Fibroblast of upper back skin (primary cell): Measurements from ENCODE around the gene KIAA1586.
"Not testable (repeated sequence)": the region's sequence is repeated elsewhere in the genome, so short reads cannot be mapped to it uniquely, and the experiment has no call there.

Source experiments
- DNase-seq: peaks from one replicate; pipeline ENCODE4 v3.0.0-alpha.2; 2013

Gene KIAA1586

GRCh38 chr6:57046332-57047256 is at the start of gene KIAA1586:
KIAA1586 (plus strand) TSS chr6:57046693; CDS start chr6:57046756, 63 bp downstream.
- DNase-seq = peak; percentile 88

DNA sequence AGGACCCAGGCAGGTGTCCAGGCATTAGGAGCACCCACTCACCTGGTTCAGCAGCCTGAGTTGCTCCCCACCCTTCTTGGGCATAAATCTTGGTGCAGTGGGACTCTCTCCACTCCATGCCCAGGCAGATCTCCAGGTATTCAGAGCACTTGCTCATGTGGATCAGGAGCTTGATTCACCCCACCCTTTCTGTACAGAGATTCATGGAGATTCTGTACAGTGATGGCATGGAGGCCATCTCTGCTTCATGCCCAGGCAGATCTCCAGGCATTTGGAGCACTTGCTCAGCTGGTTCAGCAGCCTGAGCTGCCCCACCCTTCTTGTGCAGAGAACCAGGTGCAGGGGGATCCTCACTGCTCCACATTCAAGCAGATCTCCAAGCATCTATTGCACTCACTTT is 47.4 kb upstream of the KIAA1586 start:
- no peak for DNase-seq

DNA sequence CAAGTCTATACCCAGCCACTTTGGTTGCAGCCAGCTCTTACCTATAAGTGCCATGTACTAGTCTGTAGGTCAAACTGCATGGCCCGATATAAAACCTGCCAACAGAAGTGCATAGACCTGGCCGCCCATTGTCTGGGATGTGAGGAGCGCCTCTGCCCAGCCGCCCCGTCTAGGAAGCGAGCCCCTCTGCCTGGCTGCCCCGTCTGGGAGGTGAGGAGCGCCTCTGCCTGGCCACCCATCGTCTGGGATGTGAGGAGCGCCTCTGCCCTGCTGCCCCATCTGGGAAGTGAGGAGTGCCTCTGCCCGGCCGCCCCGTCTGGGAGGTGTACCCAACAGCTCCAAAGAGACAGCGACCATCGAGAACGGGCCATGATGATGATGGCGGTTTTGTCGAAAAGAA is 46.7 kb upstream of the KIAA1586 start:
- not testable (repeated sequence) for DNase-seq

DNA sequence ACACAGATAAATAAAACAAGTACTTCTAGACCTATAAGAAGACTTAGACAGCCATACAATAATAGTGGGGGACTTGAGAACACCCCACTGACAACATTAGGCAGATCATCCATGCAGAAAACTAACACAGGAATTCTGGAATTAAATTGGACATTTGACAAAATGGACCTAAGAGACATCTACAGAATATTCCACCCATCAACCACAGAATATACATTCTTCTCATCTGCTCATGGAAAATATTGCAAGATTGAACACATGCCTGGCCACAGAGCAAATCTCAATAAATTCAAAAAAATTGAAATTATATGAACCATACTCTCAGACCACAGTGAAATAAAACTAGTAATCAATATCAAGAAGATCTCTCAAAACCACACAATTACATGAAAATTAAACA is 44.3 kb upstream of the KIAA1586 start:
- DNase-seq = no peak

GRCh38 chr6:57004292-57004691 is 42.2 kb upstream of the KIAA1586 start:
- DNase-seq = no peak

DNA sequence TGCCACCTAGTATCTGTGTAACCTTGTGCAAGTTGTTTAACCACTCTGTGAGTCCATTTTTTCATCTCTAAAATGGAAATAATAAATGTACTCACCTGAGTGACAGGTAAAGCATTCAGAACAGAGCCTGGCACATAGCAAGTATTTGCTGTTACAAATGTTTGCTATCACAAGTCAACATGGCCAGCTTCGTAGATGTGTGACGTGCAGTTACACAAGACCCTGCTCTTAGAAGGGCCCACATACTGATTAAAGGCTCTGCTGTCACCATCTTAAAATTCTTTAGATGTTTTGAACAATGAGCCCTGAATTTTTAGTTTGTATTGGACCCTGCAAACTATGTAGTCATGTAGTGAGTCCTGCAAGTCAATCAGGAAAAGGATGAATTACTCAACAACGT is 40.4 kb upstream of the KIAA1586 start:
- no peak for DNase-seq

DNA sequence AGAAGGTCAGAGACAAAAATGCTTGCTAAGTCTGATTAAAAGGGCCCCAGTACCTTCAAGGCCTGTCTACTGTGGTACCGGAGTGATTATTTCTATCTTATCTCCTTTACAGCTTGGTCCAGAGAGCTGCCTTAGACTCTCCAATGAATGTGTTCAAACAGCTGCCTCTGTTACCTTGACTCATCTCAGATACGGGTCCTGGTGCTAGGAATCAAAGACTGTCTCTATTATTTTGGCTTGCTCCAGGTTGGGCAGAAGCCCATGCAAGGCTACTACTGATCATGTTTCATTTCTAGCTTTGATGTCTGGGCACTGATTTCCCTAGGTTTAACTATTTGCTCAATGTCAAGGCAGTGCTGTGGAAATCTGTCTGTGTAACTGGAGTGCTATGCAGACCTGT is 38.4 kb upstream of the KIAA1586 start:
- DNase-seq = not testable (repeated sequence)

DNA sequence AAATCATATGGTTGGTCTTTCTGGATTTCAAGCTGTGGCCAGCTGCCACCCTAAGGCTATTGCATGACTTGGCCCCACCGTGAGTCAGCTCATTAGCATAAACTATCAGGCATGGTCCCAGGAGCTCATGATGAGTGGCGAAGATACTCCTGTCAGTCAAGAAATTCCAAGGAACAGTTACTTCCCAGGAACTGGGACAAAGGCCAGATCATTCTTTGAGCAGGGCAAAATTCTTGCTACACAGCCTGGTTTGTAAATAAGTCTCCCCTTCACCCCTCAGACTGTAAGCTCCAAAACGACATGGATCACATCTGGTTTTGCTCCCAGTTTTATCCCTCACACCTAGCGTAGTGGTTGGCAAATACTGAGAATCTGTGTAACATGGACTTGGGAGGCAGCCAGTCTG is 33.0 kb upstream of the KIAA1586 start:
- peak; percentile 91 for DNase-seq

DNA sequence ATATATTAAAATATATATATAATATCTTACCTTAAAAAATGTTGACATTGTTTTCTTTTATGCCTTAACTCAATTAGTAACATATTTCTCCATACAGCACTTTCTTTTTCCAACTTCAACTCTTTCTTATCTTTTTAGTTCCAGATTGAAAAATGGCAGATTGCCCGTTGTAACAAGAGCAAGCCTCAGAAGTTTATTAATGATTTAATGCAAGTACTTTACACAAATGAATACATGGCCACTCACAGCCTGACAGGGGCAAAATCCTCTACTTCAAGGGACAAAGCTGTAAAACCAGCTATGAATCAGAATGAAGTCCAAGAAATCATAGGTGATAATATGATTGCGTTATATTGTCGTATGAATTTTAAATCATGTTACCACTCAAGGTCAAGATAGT is 29.4 kb upstream of the KIAA1586 start:
- no peak for DNase-seq

- no peak for DNase-seq
Measured at GRCh38 chr6:57017841-57018240, 28.7 kb upstream of the KIAA1586 start.

GRCh38 chr6:57019434-57019833 is 27.1 kb upstream of the KIAA1586 start:
- DNase-seq = no peak

- peak; percentile 61 for DNase-seq
Measured at GRCh38 chr6:57021086-57021720, 25.3 kb upstream of the KIAA1586 start.

DNA sequence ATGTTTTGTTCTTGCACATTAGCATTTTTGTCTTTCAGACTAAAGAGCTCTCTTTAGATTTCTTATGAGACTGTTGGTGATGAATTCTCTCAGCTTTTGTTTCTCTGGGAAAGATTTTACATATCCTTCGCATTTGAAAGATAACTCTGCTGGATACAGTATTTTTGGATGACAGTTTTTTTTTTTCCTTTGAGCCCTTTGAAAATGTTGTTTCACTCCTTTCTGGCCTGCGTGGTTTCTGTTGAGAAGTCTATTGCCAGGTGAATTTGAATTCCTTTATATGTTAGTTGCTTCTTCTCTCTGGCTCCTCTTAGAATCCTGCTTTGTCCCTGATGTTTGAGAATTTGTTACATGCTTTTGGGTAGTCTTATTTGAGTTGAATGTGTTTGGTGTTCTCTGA is 22.2 kb upstream of the KIAA1586 start:
- no peak for DNase-seq

- DNase-seq = no peak
Measured at GRCh38 chr6:57024775-57025174, 21.7 kb upstream of the KIAA1586 start.

- no peak for DNase-seq
Measured at GRCh38 chr6:57026001-57026400, 20.5 kb upstream of the KIAA1586 start.

- no peak for DNase-seq
Measured at GRCh38 chr6:57027301-57027700, 19.2 kb upstream of the KIAA1586 start.

GRCh38 chr6:57029213-57029612 is 17.3 kb upstream of the KIAA1586 start:
- no peak for DNase-seq

DNA sequence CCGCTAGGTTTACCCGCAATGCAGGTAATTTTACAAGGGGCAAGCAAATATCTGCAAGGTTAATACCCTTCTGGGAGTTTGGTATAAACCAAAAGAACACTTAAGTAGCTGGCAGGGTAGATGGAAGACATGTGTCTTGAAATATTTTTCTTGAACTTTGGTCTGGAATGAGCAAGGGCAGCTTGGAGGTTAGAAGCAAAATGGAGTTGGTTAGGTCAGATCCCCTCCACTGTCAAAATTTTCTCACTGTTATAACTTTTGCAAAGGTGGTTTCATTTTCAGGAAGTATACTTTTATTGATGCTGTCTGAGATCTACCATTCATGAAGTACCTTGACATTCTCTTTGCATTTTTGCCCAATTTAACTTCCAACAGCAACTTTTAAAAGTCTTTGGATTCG is 13.3 kb upstream of the KIAA1586 start:
- no peak for DNase-seq

GRCh38 chr6:57035549-57035948 is 10.9 kb upstream of the KIAA1586 start:
- DNase-seq = no peak

GRCh38 chr6:57038906-57039305 is 7.6 kb upstream of the KIAA1586 start:
- no peak for DNase-seq

- DNase-seq = no peak
Measured at GRCh38 chr6:57040011-57040410, 6.5 kb upstream of the KIAA1586 start.

- not testable (repeated sequence) for DNase-seq
Measured at GRCh38 chr6:57044061-57044460, 2.4 kb upstream of the KIAA1586 start.

GRCh38 chr6:57044568-57044967 is 1.9 kb upstream of the KIAA1586 start:
- DNase-seq = no peak

GRCh38 chr6:57047257-57047585 is 728 bp downstream of the KIAA1586 start:
- DNase-seq = not testable (repeated sequence)
